NCI-H2196 treated with DMSO at 0.1 percent for 48 hours (cell line): ENCODE results near the gene ATP1A3.

ENCODE experiments used
- DNase-seq: peaks from one replicate; lab custom pipeline; 2025; ENCODE audit not compliant: unreplicated experiment; lab: John Stamatoyannopoulos, UW

The ATP1A3 gene

DNA sequence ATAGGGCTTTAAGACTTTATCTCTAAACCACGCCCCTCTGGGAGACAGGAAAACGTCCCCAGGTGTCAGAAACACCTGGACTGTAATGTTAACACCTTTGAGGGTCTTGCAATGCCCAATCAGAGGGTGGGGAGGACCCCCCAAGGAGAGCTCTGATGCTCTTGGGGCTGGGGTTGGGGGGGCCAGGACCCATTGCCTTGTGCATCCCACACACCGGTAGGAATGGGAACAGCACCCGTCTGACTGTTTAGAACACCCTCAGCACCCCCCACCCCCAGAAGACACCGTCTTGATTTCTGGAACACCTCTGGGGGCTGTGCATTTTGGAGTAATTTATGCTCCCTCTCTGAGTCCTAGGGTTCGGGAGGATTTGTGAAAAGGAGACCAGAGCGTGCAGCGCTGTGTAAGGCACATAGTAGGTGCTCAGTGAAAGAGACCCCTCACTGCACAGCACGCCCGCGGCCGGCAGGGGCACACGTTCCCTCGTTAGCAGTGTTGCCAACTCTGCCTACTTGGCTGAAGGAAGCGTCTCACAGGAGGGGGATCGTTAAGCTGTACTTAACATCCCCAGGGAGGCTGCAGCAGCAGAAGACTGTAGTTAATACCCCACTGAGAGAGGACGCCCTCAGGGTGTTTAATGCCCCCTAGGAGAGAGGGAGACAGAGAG lies 63.0 kb downstream of the ATP1A3 start:
- no peak for DNase-seq

DNA sequence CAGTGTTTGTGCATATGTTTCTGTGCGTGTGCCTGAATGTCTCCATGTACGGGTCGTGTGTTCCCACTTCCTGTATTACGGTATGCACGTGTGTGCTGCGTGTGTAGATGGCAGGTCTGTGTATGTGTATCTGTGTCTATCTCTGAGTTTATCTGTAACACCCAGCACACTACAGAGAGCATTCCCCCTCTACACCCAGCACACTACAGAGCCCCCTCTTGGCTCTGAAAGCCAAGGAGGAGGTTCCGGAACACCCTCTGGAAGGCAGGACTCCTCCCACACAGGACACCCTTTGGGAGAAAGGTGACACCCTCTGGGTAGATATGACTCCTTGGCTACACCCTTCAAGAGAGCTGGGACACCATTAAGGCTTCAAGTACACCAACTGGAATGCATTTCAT lies 63.7 kb downstream of the ATP1A3 start:
- no peak for DNase-seq

DNA sequence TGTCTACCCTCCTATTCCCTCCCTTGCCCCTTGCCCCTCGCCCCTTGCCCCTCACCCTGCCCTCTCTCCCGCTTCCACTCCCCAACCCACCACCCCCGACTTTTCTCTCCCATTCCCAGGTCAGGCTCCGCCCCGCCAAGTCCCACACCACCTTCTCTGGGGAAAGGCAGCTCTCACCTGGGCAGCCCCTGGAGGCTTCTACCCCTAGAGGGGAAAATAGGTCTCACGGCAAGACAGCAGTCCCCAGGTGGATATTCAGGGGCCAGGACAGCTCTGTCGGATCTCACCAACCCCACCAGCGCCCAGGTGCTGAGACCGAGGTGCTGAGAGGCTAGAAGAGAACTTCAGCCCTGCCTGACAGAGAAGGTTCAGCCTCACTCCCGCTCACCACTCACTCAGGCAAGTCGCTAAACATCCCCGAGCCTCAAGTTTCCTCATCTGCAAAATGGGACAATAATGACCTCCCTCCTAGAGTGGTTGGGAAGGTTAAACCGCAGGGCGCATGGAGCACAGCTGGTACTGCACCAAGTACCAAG lies 64.4 kb downstream of the ATP1A3 start:
- no peak for DNase-seq

DNA sequence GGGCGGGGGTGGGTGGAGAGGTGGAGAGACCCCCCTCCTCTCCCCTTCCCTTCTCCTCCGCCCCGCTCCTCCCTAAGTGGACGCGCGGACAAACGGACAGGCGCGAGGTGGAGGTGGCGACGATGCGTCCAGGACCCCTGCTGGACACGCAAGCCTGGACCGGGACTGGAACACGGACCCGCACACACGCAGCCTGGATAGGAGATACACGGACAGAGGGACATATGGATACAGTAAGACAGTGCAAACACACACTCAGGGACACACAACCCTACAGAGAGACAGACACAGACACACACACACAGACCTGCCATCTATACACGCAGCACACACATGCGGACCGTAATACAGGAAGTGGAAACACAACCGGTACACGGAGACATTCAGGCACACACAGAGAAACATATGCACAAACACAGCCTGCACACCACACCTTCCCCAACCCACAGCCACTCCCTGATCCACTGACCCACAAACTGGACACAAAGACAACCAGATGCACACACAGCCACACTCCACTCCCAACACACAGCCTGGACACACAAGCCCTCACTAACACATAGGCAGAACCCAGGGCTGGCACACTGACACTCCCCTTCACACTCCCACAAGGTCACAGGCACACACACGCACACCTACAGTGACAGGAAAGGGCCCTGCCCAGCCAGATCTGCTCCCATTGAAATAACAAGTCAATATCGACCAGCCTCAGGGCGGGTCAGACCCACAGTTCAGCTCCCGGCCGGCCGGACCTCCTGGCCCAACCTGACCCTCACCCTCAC lies 65.1 kb downstream of the ATP1A3 start:
- DNase-seq = no peak

DNA sequence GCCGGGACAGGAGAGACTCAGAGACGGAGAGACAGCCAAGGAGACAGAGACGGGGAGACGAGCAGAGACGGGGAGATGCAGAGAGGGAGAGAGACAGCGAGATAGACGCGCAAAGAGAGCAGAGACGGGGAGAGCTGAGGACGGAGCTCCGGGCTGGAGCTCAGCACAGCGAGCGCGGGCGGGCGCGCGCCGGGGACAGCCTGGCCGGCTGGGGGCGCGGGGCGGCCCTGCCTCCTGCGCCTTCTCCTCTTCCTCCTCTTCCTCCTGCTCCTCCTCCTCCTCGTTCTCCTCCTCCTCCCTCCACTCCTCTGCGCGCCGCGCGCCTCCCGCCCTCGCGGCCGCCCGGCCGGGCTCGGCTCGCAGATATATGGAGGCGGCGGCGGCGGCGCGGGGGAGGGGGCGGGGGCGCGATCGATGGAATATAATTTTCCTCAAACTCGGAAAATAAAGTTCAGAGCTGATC lies 65.8 kb downstream of the ATP1A3 start, which contains the start of gene ERFL:
TSS of gene ERFL (minus strand) at position 229 of the 463 bp plus-strand sequence. CDS start 15,530 bp downstream, outside the sequence.
- no peak for DNase-seq

DNA sequence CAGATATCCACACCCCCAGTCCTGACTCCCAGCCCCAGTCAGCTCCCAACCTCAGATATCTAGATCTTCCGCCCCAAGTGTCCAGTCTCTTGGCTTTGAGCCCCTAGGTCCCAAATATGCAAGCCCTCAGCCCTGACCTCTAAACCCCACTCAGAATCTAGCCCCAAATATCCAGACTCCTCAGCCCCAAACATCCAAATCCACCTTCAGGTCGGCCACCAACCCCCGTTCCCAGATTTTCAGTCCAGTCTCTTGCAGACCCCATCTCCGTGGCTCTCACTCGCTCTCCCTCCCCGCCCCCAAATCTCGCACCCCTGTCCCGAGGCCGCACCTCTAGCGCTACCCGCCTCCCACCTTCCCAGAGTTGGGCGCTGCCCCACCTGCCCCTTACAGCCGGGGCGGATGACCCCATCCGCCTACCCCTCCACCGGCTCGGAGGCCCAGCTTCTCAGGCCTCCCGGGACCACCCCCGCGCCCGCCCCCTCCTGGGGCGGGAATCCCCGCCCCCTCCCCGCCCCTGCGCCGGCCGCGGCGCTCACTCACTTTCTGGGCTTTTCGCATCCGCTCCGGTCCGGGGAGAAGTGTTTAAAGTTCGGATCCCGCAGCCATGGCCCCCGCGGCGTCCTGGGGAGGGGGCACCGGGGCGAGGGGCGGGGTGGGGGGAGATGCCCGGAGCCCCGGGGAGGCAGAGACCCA lies 66.4 kb downstream of the ATP1A3 start:
- DNase-seq = no peak

DNA sequence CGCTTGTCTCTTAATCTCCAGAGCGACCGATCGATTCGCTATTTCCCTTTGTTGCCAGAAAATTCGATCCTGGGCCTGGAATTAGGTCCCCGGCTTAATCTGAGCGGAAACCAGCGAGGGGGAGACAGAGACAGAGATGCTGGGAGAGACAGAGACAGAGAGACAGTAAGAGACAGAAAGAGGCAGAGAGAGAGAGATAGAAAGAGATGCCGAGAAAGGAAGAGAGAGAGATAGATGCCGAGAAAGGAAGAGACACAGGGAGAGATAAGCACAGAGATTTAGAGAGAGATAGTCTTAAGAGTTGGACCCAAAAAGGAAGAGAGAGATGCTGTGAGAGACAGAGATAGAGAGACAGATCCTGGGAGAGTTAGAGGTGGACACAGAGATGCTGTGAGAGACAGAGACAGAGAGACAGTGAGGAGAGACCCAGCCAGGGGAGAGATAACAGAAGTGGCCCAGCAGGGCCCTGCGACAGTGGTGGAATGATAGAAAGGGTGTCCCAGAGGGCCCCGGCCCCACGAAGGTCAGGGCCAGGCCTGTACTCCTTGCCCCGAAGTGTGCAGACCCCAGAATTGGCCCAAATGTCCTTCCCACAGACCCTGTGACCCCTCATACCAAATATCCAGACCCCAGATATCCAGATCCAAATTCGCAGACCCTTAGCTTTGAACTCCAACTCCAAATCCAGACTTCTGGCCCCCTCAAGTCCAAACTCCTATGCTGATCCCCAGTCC lies 67.1 kb downstream of the ATP1A3 start:
- no peak for DNase-seq

DNA sequence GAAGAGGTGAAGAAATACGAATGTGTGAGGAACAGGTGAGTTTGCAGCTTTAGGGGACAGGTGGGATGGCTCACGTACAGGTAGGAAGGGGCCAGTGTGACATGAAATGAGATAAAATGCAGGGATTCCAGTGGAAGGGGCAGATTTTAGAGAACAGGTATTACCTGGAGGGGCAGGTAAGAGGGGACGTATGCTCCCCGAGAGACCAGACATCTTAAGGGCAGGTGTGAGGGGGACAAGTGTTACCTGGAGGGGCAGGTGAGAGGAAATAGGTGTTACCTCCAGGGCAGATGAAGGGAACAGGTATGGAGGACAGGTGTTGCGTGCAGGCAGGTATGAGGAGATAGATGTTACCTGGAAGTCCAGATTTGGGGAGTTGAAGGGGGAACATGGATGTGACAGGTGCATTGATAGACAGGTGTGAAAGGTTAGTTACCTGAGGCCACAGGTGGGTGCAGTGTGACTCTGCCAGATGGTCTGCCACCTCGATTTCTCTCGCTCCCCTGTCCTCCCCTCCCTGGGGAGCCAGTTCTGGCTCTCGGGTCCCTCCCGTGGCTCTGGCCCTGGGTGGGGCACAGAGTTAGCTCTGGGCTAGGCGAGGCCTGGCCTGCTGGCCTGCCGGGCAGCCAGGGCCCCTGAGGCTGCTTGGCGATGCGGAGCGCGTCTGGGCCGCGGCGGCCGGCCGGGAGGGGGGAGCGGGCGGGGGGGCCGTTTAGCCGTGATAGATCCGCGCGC lies 67.8 kb downstream of the ATP1A3 start:
- DNase-seq = no peak

DNA sequence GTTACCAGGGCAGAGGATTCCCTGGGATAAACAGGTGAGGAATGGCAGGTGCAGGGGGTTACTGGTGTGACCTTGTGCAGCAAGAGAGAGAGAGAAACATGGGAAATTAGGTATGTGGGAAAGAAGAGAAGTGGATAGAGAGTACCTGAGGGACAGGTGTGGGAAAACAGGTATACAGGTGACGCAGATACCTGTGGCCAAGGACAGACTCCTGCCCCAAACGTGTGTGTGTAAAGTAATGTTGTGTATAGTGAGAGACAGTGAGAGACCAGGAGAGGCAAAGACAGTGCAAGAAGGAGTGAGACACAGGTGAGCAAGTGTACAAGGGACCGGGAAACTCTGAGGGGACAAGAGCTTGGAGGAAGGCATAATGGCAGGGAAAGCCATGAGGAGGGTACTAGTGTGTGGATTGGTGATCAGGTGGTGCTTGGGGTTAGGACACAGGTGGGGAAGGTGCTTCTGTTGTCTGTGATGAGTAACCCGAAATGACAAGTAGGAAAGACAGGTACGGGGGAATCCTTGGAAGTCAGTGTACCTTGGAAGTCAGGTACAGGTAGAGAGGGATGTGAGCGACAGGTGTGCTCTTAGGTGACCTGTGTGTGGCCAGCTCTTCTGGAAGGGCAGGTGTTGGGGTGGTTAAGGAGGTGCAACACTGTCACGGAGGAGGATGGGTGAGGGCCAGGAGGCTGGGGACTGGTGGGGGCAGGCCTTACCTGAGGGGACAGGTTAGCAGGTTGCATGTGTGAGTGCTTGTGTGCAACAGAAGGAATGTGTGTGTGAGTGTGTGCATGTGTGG lies 68.6 kb downstream of the ATP1A3 start:
- no peak for DNase-seq

DNA sequence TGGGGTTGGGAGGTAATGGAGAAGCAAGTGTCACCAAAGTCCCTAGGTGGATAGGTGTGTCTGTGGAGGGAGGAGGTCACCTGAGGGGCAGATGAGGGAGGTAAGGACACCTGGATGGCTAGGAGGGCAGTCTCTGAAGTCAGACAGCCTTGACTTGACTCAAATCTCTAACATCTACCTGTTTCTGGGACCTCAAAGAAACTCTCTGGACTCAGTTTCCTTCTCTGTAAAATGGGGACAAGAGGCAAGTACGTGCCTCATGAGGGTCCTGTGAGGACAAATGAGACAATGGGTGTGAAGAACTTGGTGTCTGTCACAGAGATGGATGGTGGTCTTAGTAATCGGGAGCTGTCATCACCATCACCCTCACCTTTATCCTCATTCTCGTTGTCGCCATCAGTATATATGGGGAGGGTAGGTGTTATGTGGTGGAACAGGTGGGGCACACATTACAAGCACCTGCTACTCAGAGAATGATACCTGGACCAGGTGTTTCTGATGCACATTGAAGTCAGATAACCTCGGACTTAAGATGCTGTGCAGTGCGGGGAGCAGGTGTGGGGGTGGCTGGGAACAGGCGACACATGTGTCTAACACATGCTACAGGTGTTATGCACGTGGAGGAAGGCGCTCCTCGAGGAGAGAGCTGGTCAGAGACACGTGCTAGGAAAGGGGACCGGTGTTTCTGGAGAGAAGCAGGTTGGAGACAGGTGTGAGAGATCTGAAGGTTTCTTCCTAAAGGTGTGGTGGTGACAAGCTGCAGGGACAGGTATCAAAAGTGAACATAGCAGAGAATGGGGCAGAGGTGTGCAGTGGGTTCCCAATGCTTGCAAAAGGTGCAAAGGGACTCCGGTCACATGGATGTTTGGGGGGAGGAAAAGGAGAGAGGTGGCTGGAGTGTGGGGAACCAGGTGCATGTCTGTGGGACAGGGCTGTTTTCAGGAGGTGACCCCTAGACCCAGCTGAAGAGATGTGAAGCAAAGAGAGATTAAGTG lies 69.6 kb downstream of the ATP1A3 start:
- no peak for DNase-seq

DNA sequence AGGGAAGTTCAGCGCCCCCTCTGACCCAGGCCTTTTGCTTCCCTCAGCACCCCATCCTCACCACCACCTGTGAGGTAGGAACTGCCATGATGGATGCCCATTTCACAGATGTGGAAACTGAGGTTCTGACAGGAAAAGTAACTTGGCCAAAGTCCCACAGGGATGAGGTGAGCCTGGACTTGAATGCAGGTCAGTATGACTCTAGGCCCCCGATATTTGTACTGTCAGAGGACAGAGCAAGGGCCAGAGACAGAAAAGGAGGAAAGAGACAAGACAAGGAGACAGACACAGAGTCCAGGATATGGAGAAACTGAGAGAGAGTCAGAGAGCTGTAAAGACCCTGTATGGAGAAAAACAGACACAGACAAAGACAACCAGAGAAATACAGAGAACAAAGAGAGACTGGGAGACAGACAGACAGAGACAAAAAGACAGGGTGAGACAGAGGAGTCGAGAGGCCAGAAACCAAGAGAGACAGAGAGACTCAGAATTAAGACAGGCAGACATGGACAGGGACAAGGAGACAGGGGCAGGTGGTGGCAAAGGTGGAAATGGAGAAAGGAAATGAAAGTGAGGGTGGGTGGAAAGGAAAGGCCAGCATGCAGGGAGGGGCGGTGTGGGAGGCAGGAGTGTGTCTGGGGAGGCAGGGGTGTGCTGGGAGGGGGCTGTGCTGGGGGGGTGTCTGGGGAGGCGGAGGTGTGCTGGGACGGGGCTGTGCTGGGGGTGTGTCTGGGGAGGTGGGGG lies 70.8 kb downstream of the ATP1A3 start:
- DNase-seq = no peak

DNA sequence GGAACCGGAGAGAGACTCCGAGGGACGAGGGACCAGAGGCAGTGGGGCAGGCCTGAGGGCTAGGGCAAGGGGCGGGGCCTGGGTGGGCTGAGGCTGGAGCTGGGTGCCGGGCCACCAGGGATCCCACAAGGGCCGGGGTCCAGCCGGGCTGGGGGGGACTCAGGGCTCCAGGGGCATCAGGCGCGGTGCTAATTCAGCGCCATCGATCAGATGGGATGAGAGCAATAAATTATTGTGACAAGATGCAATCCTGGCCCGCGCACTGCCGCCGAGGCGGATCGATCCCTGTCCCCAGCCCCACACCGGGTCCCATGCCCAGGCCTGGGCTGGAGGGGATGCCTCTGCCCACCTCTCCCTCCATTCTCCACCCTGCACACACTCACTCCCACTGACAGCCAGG lies 71.4 kb downstream of the ATP1A3 start:
- no peak for DNase-seq

DNA sequence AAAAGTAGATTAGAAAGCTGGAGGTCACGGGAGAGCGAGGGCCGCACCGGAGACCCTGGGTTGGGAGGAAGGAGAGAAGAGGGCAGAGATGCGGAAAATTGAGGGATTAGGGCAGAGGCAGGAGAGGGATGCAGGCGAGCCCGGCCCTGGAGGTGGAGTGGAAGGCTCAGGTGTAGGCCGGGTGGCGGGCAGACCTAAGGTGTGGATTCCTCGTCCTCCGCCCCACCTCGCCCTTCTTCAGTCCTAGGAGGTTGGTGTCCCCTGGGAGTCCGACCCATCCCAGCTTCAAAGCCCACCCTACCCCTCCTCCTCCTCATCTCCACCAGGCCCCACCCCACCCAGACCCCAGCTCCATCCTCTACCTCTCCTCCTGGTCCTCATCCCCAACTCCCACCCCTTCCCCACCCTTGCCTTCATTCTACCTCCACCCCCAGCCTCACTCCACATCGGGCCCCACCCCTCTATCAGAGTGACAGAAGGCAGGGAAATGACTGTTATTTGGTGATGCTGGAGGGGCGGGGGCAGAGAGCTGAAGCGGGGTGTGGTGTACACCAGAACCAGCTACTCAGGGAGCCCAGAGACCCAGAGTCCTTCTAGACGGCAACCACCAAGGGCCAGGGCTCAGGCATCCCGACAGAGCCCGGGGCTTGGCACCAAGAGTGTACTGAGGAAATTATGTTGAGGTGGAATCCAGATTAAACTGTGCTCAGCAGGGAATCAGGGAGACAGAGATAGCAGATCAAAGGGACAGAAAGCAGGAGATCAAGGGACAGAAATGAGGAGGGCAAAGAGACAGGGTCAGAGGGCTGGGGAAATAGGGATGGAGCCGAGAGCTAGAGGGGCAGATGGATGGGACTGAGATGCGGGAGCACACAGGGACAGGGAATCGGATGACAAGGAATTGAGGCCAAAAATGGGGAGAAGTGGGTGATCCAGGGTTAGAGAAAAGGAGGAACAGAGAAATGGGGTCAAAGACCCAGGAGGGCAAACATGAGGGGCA lies 72.2 kb downstream of the ATP1A3 start:
- DNase-seq = no peak

DNA sequence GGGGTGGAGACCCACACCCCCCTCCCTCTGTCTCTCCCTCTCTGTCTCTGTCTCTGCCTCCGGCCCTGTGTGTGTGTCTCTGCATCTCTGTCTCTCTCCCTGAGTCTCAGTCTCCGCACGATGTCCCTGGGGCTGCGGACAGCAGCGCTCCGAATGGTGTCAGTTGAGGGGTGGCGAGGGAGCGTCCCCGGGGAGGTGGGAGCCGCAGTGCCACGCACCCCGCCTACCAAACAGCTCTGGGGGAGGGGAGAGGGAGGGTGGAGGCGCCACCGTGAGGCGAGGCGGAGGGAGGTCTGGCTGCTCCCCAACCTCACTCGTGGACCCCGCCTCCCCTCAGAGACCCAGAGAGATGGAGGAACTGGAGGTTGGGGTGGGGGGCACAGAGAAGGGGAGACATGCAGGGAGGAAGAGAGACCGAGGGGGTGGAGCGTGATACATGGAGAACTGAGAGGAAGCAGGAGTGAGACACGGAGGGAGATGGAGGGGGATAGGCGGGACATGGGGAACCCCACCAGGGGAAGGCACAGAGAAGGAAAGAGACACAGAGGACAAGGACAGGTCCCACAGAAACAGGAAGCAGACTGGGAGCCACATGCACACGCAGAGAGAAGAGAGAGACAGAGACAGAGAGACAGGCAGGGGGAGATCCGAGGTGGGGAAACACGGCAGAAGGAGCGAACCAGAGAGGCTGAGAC lies 73.0 kb downstream of the ATP1A3 start:
- no peak for DNase-seq

DNA sequence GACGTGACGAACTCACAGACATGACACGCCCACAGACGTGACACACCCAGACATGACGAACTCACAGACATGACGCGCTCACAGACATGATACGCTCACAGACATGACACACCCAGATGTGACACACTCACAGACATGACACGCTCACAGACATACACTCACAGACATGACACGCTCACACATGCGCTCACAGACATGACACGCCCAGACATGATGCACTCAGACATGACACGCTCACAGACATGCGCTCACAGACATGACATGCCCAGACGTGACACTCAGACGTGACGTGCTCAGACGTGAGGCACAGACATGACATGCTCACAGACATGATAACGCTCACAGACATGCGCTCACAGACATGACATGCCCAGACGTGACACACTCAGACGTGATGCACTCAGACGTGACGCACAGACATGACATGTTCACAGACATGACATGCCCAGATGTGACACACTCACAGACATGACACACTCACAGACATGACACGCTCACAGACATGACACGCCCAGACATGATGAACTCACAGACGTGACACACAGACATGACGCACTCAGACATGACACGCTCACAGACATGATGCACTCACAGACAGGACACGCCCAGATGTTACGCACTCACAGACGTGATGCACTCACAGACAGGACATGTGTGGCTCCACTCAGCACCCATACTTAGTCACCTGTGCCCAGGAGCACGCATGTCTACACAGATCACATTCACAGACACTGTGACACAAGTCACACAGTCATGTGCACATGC lies 73.9 kb downstream of the ATP1A3 start:
- DNase-seq = no peak
